ENCODE data around the gene SNX3.

DNA sequence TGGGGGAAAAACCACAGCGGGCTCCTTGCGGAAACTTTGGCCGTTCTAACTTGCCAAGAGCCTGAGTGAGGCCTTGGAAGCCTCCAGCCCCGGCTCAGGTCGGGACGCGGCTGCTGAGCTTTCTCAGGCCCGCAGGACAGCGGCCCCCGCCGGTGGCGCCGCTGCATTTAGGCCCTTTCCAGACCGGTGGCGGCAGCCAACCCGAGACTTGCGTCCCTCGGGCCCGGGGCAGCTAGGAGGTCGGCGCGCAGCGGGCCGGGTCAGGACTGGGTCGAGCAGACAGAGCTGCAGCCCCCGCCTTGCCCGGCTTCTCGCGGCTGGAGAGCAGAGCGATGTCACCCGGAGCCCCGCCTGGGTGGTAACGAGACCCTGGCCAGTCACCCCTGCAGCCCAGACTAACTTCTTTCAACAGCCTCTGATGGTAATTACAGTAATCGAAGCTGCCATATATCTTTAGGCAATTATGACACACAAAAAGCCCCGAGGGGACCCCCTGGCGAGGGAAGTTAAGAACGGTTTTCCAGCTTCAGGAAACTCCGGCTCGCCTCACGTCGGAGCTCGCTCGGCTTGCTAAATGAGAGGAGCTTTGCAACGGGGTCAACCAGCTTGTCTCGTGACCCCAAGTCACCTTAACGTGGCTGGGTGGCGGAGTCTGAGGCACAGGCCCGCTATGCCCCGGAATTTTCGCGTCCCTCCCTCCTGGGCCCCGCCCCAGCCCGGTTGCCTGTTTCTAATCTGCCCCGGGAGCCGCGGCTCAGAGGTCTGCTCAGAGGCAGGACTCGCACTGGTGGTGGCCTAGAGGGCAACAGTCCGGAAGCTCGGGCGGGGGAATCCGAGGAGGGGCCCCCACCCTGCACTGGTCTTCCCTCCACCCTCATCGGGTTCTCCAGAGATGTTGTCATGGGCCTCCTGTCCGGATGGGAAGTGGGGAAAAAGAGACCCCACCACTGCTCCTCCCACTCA is 92.1 kb downstream of the SNX3 start:
- TF ChIP-seq, protein P1, sequence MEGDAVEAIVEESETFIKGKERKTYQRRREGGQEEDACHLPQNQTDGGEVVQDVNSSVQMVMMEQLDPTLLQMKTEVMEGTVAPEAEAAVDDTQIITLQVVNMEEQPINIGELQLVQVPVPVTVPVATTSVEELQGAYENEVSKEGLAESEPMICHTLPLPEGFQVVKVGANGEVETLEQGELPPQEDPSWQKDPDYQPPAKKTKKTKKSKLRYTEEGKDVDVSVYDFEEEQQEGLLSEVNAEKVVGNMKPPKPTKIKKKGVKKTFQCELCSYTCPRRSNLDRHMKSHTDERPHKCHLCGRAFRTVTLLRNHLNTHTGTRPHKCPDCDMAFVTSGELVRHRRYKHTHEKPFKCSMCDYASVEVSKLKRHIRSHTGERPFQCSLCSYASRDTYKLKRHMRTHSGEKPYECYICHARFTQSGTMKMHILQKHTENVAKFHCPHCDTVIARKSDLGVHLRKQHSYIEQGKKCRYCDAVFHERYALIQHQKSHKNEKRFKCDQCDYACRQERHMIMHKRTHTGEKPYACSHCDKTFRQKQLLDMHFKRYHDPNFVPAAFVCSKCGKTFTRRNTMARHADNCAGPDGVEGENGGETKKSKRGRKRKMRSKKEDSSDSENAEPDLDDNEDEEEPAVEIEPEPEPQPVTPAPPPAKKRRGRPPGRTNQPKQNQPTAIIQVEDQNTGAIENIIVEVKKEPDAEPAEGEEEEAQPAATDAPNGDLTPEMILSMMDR (IDR thresholded peaks at IDR 0.05; ENCODE audit: poor library complexity, severe bottlenecking): no peak
- no peak for TF ChIP-seq EP300 (conservative IDR thresholded peaks at IDR 0.05; ENCODE audit: poor library complexity, severe bottlenecking)
- no peak for TF ChIP-seq SMC3 (conservative IDR thresholded peaks at IDR 0.05; ENCODE audit: poor library complexity)
- TF ChIP-seq EZH2 (IDR thresholded peaks at IDR 0.05; ENCODE audit: borderline replicate concordance, insufficient read depth, low read length, poor library complexity, severe bottlenecking): peak; percentile 45
